Measurements from ENCODE around the gene AATF.

The AATF gene

GRCh38 chr17:36979565-36979941 lies 30.8 kb downstream of the AATF start:
- no peak for DNase-seq (ENCODE audit: low read depth in 2 of 2)

GRCh38 chr17:36980280-36980761 lies 31.6 kb downstream of the AATF start:
- no peak for DNase-seq (ENCODE audit: low read depth in 2 of 2)

GRCh38 chr17:36983618-36984017 lies 34.9 kb downstream of the AATF start:
- no peak for DNase-seq (ENCODE audit: low read depth in 2 of 2)

GRCh38 chr17:36989173-36989572 lies 40.4 kb downstream of the AATF start:
- DNase-seq (ENCODE audit: low read depth in 2 of 2) = no peak

- DNase-seq (ENCODE audit: low read depth in 2 of 2) = no peak
These were observed 43.9 kb downstream of the AATF start for GRCh38 chr17:36992701-36993100.

- DNase-seq (ENCODE audit: low read depth in 2 of 2) = no peak
These were observed 44.5 kb downstream of the AATF start for GRCh38 chr17:36993227-36993626.

- DNase-seq (ENCODE audit: low read depth in 2 of 2) = no peak
These were observed 45.7 kb downstream of the AATF start for GRCh38 chr17:36994438-36994837.

- no peak for DNase-seq (ENCODE audit: low read depth in 2 of 2)
These were observed 50.7 kb downstream of the AATF start for GRCh38 chr17:36999471-36999870.

- DNase-seq (ENCODE audit: low read depth in 2 of 2) = no peak
These were observed 68.0 kb downstream of the AATF start for GRCh38 chr17:37016780-37017179.

GRCh38 chr17:37017404-37017803 lies 68.7 kb downstream of the AATF start:
- no peak for DNase-seq (ENCODE audit: low read depth in 2 of 2)

- no peak for DNase-seq (ENCODE audit: low read depth in 2 of 2)
These were observed 70.5 kb downstream of the AATF start for GRCh38 chr17:37019117-37019740.

GRCh38 chr17:37019741-37020129 lies 71.0 kb downstream of the AATF start:
- DNase-seq (ENCODE audit: low read depth in 2 of 2) = no peak

- no peak for DNase-seq (ENCODE audit: low read depth in 2 of 2)
These were observed 75.5 kb downstream of the AATF start for GRCh38 chr17:37024181-37024637.

GRCh38 chr17:37025238-37025637 lies 76.5 kb downstream of the AATF start:
- DNase-seq (ENCODE audit: low read depth in 2 of 2) = no peak

GRCh38 chr17:37025847-37026530 lies 77.2 kb downstream of the AATF start:
- no peak for DNase-seq (ENCODE audit: low read depth in 2 of 2)

GRCh38 chr17:37026531-37026869 lies 77.7 kb downstream of the AATF start:
- no peak for DNase-seq (ENCODE audit: low read depth in 2 of 2)

GRCh38 chr17:37028040-37028439 lies 79.3 kb downstream of the AATF start:
- DNase-seq (ENCODE audit: low read depth in 2 of 2) = no peak

- DNase-seq (ENCODE audit: low read depth in 2 of 2) = no peak
These were observed 82.8 kb downstream of the AATF start for GRCh38 chr17:37031493-37032083.

- DNase-seq (ENCODE audit: low read depth in 2 of 2) = no peak
These were observed 88.9 kb downstream of the AATF start for GRCh38 chr17:37037590-37038155.

- DNase-seq (ENCODE audit: low read depth in 2 of 2) = no peak
These were observed 90.5 kb downstream of the AATF start for GRCh38 chr17:37039269-37039668.

GRCh38 chr17:37041932-37042331 lies 93.2 kb downstream of the AATF start:
- DNase-seq (ENCODE audit: low read depth in 2 of 2) = no peak

GRCh38 chr17:37043201-37043600 lies 94.4 kb downstream of the AATF start:
- no peak for DNase-seq (ENCODE audit: low read depth in 2 of 2)

- DNase-seq (ENCODE audit: low read depth in 2 of 2) = no peak
These were observed 96.7 kb downstream of the AATF start for GRCh38 chr17:37045351-37045922.

All from activated CD4-positive, alpha-beta T cell treated with anti-CD3 and anti-CD28 coated beads for 24 hours (primary cell).